IPS DF 4.7 (cell line): ENCODE results near the gene PTGES2.
"Not testable (repeated sequence)": the region's sequence is repeated elsewhere in the genome, so short reads cannot be mapped to it uniquely, and the experiment has no call there.

Source experiments
- DNase-seq: peaks from one replicate; pipeline ENCODE4 v3.0.0-alpha.2; 2013; ENCODE audit warnings: low spot score; ENCODE audit errors: extremely low read depth

PTGES2 gene

GRCh38 chr9:128118971-128119665 is 8.4 kb downstream of the PTGES2 start:
- DNase-seq: no peak

- no peak for DNase-seq
Observed at GRCh38 chr9:128118472-128118857, 9.1 kb downstream of the PTGES2 start.

DNA sequence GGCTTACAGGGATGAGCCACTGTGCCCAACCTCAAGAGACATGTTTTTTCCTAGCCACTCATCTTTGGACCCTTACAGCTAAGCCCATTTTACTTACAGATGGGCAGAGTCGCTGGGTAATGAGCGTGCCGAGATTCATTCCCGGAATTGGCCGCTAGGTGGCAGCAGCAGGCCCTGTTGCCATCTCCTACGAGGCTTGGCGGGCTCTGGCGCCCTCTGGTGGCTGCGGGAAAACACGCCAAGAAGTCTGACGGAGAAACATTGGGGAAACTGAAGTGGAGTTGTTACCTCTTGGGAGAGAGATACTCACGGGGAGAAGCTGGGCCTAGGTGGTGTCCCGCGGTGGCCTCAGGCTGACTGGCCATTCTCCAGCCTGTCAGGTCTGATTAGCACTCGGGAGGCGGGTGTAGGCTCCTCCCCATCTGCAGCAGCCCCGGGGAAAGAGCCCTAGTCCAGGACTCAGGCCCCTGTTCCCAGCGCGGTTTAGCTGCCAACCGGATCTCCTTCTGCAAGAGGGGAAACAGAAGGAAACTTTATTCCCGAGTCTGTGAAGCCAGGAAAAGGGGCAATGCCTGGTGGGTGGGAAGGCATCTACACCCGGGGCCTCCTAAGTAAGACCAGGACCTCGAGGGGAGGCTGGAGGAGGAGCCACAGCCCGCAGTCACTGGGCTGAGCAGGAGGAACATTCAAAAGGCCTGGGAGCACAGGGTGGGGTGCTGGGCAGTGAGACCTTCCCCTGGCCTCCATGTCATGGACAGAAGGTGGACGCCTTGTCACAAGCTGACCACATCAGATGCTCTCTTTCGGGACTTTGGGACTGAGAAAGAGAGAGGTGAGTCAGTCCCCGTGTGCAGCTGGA is 9.7 kb downstream of the PTGES2 start:
- no peak for DNase-seq

- no peak for DNase-seq
Observed at GRCh38 chr9:128116104-128117083, 11.1 kb downstream of the PTGES2 start.

DNA sequence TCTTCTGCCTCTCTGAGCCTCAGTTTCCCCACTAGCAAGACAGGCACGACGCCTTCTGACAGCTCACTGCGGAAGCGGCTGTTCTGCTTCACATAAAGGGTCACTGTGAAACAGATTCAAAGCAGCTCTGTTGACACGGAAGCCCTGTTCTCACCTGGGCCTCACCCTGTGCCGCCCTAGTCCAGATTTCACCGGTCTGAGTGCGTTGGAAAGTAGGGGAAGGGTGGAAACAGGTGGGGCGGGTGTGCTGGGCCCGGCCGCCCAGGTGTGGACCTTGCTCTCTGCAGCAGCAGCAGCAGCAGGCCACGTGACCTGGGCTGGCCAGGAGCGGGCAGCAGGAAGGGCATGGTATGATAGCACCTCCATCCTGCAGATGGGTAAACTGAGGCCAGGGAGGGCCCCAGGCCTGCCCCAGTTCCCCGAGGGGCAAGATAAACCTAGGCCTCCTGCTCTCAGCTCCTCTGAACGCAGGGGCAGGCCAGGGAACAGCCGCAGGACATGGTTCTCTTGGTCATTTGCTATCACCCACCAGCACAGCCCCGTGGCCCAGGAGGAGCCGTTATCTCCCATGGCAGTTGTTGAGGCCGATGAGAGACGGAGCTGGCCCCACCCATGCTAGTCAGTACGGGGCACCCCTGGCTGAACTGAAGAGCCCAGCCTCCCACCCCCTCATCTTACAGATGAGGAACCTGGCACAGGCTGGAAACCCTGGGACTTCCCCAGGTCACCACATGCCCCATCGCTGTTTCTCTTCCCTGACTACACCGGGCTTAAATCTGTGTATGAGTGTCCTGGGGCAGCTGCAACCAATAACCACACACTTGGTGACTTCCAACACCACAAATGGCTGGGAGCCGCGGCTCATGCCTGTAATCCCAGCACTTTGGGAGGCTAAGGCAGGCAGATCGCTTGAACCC is 12.1 kb downstream of the PTGES2 start:
- DNase-seq: no peak

GRCh38 chr9:128114326-128115186 is 13.0 kb downstream of the PTGES2 start:
- no peak for DNase-seq

GRCh38 chr9:128113526-128114325 is 13.8 kb downstream of the PTGES2 start:
- DNase-seq: no peak

DNA sequence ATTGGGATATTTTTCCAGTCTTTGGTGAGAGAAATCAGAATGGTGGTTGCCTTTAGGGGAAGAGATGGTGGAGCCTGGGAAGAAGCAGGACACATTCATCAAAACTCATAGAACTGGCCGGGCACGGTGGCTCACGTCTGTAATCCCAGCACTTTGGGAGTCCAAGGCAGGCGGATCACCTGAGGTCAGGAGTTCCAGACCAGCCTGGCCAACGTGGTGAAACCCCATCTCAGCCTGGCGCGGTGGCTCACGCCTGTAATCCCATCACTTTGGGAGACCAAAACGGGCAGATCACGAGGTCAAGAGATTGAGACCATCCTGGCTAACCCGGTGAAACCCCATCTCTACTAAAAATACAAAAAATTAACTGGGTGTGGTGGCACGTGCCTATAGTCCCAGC is 15.8 kb downstream of the PTGES2 start:
- DNase-seq: not testable (repeated sequence)

DNA sequence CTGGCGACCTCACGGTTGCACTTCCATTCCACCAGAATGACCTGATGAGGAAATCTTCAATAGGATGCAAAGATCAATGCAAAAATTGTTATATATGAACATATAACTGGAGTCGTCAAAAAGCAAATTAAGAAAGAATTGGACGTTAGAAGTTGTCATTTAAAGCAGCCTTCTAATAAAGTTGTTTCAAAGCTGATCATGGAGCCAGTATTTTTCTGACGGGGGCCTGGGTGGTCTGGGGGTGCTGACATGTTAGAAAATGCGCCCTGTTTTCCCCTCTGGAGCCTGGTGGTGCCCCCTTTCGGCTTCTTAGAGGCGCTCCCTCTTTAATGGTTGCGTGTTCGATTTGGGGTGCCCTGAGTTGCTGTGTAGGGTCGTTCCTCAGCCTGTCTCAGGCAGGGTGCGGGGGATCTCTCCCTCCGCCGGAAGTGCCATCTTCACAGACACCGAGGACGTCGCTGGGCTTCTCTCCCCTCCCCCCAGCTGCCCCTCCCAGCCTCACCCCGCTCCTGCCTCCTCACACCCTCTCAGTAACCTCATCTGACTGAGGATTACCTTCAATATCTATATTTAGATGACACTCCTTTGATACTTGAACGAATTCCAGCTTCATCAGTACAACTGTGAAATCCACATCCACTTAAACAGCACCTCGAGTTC is 18.3 kb downstream of the PTGES2 start:
- no peak for DNase-seq

DNA sequence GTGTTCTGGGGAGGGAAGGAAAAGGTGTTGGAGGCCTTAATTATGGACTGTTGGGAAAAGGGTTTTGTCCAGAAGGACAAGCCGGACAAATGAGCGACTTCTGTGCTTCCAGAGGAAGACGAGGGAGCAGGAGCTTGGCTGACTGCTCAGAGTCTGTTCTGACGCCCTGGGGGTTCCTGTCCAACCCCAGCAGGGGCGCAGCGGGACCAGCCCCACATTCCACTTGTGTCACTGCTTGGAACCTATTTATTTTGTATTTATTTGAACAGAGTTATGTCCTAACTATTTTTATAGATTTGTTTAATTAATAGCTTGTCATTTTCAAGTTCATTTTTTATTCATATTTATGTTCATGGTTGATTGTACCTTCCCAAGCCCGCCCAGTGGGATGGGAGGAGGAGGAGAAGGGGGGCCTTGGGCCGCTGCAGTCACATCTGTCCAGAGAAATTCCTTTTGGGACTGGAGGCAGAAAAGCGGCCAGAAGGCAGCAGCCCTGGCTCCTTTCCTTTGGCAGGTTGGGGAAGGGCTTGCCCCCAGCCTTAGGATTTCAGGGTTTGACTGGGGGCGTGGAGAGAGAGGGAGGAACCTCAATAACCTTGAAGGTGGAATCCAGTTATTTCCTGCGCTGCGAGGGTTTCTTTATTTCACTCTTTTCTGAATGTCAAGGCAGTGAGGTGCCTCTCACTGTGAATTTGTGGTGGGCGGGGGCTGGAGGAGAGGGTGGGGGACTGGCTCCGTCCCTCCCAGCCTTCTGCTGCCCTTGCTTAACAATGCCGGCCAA is 19.1 kb downstream of the PTGES2 start:
- no peak for DNase-seq

DNA sequence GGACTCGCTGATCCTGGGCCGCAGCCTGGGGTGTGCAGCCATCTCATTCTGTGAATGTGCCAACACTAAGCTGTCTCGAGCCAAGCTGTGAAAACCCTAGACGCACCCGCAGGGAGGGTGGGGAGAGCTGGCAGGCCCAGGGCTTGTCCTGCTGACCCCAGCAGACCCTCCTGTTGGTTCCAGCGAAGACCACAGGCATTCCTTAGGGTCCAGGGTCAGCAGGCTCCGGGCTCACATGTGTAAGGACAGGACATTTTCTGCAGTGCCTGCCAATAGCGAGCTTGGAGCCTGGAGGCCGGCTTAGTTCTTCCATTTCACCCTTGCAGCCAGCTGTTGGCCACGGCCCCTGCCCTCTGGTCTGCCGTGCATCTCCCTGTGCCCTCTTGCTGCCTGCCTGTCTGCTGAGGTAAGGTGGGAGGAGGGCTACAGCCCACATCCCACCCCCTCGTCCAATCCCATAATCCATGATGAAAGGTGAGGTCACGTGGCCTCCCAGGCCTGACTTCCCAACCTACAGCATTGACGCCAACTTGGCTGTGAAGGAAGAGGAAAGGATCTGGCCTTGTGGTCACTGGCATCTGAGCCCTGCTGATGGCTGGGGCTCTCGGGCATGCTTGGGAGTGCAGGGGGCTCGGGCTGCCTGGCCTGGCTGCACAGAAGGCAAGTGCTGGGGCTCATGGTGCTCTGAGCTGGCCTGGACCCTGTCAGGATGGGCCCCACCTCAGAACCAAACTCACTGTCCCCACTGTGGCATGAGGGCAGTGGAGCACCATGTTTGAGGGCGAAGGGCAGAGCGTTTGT is 19.9 kb downstream of the PTGES2 start:
- DNase-seq: no peak

GRCh38 chr9:128106940-128107467 is 20.5 kb downstream of the PTGES2 start:
- DNase-seq: no peak

DNA sequence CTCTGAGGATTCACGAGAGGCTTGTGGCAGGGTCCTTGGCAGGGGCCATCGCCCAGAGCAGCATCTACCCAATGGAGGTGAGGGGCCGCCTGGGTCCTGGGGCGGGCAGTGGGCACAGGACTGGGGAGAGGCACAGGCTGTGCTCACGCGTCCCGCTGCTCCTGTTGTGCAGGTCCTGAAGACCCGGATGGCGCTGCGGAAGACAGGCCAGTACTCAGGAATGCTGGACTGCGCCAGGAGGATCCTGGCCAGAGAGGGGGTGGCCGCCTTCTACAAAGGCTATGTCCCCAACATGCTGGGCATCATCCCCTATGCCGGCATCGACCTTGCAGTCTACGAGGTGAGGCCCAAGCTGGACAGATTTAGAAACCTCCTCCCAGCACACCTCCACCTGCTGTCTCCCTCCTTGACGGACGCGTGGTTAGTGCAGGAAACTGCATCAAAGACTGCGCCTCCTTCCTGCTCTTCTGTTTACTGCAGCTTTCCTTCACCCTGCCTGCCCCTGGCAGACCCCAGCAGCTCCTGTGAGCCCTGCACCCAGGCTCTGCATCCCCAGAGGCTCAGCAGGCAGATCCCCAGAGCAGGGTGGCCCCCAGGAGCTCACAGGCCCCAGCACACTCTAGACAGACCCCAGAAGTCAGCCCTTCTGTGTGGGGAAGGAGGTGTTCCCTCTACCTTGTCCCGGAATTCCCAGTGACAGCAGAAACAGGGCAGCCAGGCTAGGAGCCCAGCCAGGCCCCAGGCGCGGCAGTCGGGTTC is 21.2 kb downstream of the PTGES2 start:
- DNase-seq: no peak

DNA sequence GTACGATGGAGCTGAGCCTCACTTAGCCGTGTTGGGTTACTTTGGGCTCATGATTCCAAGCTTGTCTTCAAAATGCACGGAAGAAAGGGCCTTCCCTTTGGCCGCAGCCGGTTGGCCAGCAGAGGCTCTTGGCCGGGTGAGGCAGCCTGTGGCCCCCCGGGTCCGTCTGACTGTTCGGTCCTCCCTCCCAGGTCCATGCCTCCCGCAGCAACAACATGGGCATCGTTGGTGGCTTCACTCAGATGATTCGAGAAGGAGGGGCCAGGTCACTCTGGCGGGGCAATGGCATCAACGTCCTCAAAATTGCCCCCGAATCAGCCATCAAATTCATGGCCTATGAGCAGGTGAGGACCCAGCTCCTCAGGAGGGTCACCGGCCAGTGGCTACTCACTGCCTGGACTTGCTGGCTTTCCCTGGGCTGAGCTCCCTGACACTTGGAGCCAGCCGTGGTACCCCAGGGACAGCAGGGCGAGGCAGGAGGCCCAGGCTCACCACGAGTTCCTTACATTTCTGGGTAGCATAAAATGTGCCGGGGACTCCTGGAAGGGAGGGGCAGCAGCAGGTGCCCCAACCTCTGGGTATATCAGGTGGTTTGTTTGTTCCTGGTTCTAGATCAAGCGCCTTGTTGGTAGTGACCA is 21.9 kb downstream of the PTGES2 start:
- no peak for DNase-seq

GRCh38 chr9:128104171-128104618 is 23.3 kb downstream of the PTGES2 start:
- DNase-seq: no peak
